Measurements from ENCODE around the gene ESYT3.

- TF ChIP-seq TEAD4 (IDR thresholded peaks at IDR 0.05; ENCODE audit: low read depth, low read length) (no peak), MAFK (IDR thresholded peaks at IDR 0.05; ENCODE audit: low read depth, low read length) (no peak)
- TF ChIP-seq, protein P1, sequence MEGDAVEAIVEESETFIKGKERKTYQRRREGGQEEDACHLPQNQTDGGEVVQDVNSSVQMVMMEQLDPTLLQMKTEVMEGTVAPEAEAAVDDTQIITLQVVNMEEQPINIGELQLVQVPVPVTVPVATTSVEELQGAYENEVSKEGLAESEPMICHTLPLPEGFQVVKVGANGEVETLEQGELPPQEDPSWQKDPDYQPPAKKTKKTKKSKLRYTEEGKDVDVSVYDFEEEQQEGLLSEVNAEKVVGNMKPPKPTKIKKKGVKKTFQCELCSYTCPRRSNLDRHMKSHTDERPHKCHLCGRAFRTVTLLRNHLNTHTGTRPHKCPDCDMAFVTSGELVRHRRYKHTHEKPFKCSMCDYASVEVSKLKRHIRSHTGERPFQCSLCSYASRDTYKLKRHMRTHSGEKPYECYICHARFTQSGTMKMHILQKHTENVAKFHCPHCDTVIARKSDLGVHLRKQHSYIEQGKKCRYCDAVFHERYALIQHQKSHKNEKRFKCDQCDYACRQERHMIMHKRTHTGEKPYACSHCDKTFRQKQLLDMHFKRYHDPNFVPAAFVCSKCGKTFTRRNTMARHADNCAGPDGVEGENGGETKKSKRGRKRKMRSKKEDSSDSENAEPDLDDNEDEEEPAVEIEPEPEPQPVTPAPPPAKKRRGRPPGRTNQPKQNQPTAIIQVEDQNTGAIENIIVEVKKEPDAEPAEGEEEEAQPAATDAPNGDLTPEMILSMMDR (IDR thresholded peaks at IDR 0.05; ENCODE audit: control extremely low read depth in 1 of 3, insufficient read depth in 1 of 3, low read depth in 1 of 3, low read length in 3 of 3), result no peak
Observed at GRCh38 chr3:138441742-138442141, 7.3 kb downstream of the ESYT3 start.

All from H1 (cell line).